Endothelial cell of hepatic sinusoid (primary cell): ENCODE measurements around the gene STARD13.

Experiments used
- in situ Hi-C: cut with HindIII; loops from 2 replicates; pipeline ENCODE4 v1.10.0; 2017; ENCODE audit warnings: low sequenced_read_pairs

STARD13 gene

DNA sequence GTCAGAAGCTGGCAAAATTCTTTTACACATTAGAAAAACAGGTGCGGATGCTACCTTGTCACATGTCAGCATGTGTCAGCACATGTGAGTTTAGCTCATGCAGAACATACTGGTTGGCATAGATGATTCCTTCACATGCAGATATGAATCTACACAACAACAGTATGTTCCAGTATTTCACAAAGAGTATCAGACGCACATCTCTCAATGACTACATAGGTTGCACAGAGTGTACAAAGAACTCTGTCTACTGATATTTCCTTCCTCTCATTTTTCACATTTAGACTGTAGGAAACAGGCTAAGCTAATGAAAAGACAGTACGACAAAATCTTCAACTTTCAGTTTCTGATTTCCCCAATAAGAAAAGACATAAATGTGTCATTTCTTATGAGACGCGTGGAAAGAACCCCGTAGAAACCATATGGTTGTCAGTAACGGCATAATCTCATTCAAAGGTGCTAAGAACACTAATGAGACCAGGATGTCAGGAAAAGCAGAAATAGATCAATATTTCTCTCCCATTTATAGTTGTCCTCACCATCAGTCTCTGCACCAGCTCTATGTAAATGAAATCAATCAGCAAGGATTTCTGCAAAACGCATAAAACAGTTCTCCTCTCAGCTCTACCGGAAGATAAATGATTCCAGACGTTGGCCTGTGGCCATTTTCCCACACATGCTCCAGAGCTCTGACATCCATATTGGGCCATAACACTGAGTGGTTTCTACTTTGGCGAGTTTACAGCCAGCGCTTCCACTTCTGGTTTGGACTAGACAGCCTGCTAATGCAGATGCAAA is 81.2 kb downstream of the STARD13 start:
- in situ Hi-C loops, result no loop called here

DNA sequence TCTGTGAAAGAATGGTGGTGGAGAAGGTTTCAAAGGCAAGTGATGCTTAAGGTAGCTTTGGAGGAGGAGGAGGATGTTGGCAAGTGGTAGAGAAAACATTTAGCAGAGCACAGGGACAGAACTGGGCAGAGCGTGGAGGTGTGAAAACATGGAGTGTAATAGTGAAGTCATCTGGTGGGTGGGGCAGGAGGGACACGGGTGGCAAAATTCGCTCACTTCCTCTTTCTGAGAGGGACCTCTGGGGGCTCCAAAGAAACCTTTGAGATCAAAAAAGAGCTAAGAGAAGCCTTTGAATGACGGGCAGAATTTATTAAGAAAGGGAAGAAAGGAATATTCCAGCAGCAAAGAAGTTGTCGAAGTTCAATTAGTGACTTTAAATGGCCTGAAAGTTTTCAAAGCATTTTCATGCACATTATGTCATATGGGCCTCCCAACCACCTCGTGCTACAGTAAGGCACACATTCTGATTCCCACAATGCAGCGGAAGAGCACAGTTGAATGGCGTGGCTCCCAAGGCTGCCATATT is 82.8 kb downstream of the STARD13 start:
- in situ Hi-C loops, result no loop called here

DNA sequence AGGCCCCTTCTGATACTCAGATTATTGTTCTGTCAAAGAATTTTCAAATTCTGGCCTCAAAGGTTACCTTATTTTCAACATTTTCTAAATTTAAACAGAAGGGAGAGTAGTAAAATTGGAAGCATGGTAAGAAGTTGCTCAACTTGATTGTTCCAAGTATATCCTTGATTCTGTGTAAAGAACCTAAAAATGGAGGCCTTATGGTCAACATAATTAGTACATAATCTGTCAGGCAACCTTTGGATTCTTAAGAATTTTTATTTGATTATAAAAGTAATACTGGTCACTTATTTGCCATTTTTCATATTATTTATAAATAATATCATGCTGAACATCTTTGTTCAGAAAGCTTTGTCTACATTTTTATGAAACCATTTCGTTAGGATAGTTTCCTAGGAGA is 83.9 kb downstream of the STARD13 start:
- in situ Hi-C loops, result no loop called here

DNA sequence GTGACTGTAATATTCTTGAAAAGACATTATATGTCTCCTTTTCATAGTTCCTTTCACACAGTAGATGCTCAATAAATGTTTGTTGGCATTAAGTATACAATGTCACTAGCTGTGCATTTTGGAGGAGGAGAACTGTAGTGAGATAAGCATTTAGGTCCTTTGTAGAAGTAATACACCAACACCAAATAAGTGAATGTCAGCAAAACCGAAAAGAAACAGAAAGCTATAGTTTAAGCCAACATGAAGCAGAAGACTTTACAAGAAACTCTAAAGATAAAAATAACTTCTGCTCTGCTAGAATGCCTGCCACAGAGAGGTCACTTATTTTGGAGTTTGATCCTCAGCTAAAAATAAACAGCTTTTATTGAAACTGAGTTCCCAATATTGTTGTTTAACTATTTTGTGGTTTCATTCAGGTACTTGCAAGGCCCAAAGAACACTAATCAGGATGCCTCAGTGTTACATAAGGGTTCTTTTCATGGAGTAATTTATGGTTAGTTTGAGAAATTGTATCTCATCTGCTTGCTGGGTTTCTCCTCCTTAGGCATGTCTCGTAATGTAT is 86.2 kb downstream of the STARD13 start:
- in situ Hi-C loops, result no loop called here

DNA sequence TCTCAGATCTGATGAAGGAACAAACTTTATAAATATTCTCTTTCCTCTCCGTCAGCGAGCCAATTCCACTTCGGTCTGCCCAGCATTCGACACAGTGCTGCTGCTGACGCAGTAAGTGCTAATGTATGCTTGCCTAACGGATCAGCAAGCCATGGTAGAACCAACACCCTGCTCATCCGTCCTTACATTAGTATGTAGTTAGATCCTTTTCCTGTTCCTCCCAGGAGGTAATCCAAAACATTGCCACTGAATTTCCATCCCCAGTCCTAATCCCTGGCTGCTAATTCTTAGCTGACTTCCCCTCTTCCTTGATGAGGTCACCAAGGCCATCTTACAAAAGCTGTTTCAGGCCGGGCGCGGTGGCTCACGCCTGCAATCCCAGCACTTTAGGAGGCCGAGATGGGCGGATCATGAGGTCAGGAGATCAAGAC is 88.0 kb downstream of the STARD13 start:
- in situ Hi-C loops, result no loop called here

DNA sequence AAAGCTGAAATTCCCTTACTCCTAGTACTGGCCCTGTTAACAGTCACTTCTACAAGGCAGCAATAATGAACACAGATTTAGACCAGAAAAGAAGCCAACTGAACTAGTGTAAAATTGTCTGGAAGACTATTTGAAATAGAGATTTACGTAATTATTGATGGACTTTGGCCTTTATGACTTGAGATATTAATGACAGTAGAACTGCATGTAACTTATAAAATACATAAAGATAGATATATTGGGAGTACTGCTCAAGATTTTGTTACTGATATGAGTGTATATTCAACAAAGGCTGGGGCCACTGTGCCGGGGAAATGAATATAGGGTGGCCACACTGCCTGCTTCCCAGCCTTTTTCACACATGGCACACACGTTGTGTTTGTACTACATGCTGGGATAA is 88.8 kb downstream of the STARD13 start:
- in situ Hi-C loops, result no loop called here

DNA sequence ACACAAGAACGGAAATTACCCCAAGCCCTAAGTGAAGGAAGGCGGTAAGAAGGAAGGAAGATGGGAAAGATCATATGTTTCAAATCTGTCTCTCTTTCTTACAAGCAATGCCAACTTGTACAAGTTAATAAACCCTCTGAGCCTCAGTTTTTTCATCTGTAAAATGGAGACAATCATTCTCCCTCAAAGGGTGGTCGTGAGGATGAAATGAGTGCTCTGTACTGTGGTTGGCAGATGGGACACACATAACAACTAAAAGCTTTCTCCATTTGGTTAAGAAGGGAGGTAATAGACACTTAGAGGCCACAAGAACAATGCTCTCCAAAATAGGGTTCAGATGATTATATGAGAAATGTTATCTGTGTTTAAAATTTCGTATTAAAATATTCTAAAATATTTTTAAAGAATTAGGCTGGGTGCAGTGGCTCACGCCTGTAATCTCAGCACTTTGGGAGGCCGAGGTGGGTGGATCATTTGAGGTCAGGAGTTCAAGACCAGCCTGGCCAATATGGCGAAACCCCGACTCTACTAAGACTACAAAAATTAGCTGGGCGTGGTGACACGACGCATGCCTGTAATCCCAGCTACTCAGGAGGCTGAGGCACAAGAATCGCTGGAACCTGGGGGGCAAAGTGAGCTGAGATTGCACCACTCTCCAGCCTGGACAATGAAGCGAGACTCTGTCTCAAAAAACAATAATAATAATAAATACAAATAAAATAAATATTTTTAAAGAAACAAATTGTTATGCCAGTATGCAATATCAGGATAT is 89.7 kb downstream of the STARD13 start:
- in situ Hi-C loops, result no loop called here

DNA sequence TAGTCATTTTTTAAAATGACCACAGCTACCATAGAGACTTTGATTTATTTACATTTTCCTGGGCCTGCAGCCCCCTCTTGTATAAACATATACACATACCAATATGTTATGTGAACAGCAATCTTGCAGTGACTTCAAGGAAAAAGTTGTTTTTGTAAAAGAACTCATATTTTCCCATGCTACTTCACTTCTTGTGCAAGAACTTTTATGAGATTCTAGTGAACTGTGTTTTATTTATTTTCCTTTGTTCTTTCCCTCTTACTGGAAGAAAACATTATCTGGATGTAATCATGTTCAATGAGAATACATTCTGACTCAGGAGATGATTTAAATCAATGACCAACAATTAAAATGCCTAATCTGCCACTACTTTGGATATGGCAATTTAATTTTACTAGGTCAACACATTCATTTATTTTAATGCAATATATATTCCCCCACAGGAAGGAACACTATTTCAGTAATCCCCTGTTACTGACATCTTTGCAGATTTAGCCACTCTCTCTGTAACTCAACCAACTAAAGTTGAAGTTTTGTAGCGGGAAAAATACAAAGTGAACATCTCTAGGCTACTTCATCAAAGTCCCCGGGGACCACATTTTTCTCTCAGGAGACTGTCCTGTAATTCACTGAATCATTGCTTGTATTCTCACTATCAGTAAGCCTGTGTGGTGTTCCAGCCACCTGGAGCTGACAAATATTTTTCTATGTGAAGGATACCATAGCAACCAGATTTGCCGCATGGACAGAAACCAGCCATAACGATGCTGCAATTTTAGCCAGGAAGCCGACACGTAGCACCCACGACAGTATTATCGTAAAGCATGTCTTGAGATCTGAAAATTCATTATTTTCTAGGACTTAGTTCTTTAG is 90.5 kb downstream of the STARD13 start:
- in situ Hi-C loops, result no loop called here

DNA sequence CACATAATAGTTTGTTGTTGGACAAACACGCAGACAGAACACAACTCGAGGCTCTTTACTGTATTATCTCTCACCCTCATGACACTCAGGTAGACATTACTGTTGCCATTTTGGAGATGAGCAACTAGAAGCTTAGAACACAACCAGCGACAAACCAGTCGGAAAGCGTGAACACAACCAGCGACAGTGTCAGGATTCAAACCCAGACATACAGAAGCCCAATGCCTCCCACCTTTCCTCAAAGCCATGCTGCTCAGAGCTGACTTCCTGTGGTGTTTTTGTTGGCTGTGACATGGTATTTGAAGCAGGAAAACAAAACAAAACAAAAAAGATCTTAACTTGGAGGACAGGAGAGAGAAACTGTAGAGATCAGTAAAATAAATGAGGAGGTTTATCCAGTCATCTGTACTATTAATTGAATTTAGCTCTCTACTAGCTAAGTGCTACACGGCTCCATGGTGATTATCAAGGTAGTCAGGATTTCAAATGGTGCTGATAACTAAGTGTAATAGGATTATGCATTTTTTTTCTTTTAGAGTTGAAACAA is 92.1 kb downstream of the STARD13 start:
- in situ Hi-C loops, result no loop called here

DNA sequence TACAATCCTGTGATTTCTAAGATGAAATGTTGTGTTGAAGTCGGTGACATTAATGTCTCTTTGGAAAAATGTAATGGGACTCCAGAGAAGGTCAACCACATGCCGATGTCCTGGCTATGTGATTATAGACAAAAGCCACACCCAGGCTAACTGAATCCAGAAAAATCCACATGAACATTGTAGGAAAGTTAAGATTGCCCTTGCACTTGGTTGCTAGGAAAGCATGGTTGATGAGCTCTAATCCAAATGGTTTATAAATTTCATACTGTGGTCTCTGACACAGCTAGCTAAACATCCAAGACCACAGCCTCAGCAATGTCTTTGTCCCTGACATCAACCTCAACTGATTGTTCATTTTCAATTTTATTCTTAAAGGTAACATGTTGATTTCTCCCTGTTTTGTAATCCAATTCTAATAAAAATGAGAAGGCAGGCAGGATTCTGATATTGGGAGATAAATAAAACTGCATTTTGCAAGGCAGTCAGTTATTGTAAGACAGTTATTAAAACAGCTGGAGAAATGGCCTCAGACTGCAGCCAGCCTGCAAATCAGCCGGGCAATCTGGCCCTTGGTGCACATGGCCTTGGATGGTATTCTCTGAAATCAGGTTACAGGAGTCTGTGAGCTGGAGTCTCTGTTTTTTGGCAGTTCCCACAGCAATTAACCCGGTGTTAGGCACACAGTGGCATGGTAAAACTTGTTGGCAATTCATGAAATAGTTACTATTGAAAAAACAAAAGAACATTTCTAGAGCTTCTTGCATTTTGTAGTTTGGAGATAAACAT is 93.9 kb downstream of the STARD13 start:
- in situ Hi-C loops, result no loop called here

DNA sequence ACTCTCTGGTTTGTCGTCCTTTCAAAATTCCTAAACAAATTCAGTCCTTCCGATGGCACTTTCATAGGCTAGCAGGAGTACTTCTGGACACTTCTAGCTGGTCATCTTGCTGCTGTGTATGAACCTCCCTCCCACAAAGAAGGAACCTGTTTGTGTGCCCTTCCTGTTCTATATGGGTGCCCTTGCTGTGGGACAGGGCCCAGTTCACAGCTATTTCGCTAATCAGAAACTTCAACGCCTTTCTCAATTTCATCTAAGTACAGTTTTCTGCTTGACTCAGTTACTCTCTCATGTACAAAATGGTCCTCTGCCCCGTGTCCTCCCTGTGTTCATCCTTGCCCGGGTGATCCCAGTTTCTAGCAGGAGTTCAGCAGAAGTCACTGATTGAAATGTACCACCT is 96.1 kb downstream of the STARD13 start:
- in situ Hi-C loops, result loop anchor here (5.0 kb wide), 1 partner anchor 77 kb away; no protein-coding TSS in a partner anchor

DNA sequence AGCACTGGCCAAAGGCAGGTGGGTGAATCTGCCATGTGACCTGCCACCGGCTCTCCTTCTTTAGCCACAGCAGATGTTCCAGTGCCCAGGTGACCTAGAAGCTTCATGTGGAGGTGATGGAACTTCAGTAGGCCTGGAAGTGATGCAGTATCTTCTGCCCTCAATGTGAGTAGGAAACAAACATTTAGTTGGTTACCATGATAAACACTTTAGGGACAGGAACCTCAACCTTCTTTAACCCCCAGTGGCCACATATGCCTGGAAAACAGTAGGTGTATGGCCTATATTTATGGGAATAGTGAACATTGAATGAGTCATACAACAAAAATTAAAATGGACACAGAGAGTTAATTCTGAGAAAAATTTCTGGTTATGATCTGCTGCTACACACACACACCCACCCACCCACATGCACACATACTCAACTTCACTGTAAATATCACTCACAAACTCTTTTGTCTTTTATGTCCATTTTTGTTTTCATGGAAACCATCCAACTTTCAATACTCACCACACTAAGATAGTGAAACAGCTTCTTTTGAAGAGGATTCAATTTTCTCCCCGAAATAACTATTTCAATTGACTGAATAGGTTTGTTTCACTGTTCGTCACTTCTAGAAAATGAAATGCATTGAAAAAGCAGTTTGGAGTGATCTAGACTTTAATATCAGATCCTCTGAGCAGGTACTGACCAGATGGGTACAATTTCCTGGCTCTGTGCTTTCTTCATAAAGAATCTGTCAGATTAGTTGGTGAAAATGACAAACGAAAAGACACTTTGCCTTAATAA is 97.3 kb downstream of the STARD13 start:
- in situ Hi-C loops, result loop anchor here (5.0 kb wide), 1 partner anchor 76 kb away; no protein-coding TSS in a partner anchor

DNA sequence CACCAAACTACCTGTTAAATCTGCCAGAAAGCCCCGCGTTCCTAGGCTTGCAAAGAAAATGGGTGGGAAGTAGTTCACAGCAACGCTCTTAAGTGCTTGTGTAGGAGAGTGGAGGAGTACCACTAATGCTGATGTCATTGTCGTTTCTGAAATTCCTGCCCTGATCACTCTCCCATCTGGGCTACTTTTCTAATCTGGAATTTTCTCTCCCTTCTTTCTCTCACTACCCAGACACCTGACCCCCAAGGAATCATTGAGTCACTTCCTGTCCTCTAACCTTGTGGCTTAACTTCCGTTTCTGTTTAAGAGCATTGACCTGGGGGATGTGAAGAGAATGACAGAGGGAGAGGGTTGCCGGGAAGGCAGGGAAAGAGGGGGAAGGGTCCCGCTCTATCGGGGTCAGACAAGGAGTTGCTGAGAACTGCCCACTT is 98.7 kb downstream of the STARD13 start:
- in situ Hi-C loops, result loop anchor here (5.0 kb wide), 1 partner anchor 75 kb away; no protein-coding TSS in a partner anchor

DNA sequence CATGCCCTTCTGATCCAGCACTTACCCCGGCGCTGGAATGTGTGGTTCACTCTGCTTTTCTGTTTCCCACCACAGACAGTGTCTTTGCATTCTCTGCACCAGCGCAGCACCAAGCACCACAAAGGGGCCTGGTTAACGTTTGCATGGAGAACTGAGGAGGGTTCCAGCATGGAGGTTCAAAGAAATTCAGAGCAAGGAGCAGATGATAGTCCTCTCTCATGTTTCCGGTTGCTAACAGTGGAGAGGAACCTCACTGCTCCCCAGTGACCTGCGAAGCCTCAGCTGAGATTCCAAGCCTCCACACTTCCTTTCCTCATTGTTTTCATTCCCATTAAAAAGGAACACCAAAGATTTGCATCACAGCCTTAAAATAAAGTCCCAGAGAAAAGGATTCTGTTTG is 99.7 kb downstream of the STARD13 start:
- in situ Hi-C loops, result loop anchor here (5.0 kb wide), 1 partner anchor 74 kb away; no protein-coding TSS in a partner anchor

DNA sequence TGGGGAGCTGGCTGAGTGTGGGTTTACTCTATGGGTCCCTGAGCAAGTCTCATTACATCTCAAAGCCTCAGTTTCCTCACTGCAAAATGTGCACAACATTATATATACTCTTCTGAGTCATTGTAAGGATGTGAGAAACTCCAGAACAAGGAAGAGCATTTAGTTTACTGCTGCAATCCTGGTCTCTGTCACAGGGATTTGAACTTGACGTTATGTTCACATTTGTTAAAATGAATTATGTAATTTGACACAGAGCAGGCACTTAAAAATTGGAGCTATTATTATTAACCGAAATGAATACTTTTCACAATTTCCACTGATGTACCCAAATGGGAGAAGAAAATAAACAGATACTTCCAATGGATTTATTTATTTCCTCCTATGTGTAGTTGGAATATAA is 101.0 kb downstream of the STARD13 start:
- in situ Hi-C loops, result no loop called here

DNA sequence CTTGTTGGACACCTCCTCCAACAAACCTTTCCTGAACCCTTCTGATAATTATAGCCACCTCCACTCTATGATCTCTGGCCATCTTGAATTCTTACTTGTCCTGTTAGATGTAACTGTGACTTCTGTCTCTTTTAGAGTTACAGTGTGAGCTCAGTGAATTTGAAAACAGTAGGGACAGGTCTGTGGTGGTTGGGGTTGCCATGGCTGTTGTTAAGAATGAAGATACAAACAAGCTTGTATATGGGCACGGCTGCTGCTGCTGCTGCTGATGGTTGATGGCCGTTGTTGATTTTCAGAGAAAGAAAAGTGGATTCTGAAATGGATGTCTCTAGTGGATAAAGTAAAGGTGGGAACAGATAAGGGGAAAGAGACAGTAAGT is 101.5 kb downstream of the STARD13 start:
- in situ Hi-C loops, result no loop called here

DNA sequence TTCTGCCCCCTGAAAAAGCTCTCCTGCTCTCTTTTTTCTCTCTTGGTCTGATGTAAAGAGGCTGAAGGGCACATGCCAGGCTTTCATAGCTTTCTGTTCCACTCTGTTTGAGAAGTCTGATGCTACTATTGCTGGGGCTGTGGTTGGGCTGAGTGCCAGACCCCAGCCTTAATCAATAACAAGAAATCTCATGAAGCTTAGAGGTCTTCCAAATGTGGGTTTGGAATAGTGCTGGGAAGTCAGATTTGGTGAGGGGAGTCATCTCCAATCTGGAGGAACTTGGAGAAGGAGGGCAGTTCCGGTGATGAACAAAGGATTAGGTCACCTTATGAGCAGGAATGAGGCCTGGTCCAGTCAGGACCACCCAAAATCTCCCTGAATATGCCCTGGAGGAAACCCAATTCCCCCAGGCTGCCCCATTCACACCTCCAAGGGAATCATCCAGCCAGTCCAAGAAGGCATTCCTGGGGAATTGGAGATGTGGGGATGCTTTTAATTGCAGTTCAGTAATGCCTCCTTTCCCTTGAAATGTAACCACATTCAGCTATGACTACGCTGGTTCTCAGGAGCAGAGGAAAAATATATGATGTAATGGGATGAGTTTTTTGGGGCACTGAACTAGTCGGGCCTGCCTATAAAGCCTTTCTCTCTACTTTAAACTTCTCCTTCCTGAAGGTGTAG is 102.0 kb downstream of the STARD13 start:
- in situ Hi-C loops, result no loop called here

DNA sequence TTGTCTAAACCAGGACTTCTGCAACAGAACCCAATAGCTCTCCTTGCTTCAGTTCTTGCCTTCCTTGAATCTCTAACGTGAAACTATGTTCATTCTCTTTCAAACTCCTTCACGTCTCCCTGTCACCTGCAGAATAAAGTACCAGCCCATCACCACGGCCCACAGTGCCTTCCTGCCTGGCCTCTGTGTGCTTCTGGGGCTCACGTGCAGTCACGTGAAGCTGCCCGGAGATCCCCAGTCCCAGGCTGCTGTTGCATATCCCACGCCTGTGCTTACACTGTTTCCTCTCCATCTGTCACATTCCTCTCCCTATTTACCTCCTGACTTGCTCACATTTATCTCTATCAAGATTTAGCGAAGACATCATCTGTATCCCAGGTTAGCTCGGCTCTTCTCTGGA is 102.8 kb downstream of the STARD13 start:
- in situ Hi-C loops, result no loop called here
